ENCODE measurements around the gene TYW1.
"Not testable (repeated sequence)": the region's sequence is repeated elsewhere in the genome, so short reads cannot be mapped to it uniquely, and the experiment has no call there.

Gene TYW1

DNA sequence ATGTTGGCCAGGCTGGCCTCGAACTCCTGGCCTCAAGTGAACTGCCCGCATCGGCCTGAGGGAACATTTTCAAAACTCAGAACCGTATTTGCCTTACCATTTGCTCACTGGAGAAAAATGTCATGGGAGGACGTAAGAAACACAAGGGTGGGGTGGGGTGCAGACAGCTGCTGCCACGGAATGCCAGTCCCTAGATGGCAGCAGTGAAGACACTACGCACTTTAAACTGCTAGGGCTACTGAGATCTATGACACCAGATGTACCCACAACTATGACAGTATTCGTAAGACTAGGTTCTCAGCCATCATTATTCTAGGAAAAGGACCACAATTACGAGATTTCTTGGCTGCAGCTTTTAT, 2.0 kb upstream of the TYW1 start:
- DNase-seq (ENCODE audit: low spot score), result peak; percentile 71

DNA sequence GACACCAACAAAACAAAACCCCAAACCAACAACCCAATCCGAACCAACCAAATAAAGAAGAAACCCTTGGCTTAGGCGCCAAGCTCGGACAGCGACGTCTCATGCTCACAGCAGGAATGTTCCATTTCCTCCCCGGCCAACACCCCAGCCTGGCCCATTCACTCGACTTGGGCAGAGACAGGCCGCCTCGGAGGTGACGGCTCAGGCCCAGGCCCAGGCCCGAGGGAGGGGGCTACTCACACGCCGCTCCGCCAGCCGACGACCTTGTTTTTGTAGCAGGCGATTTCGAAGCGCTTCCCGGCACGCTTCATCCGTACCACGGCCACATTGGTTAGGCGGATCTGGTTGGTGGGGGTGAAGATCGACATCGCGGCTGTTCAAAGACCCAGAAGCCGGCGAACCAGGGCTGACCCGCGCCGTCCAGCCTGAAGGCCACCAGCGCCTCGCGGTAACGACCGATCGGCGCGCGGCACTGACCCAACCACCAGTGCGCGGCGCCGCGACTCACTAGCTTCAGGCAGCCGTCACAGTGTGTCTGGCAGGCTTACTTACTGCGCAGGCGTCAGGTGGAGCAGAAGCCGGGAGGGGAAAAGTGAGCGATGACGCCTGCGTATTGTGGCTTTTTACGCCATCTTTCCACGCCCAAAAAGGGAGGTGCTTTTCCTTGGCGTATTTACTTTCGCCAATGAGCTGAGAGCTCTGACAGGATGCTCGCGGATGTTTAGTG, 1.4 kb upstream of the TYW1 start, which contains the start of gene SBDS:
Gene SBDS, minus strand, starts transcription at position 537 of the 727 bp plus-strand sequence. Its CDS starts 169 bp downstream, at position 368.
- DNase-seq (ENCODE audit: low spot score), result peak; percentile 99

DNA sequence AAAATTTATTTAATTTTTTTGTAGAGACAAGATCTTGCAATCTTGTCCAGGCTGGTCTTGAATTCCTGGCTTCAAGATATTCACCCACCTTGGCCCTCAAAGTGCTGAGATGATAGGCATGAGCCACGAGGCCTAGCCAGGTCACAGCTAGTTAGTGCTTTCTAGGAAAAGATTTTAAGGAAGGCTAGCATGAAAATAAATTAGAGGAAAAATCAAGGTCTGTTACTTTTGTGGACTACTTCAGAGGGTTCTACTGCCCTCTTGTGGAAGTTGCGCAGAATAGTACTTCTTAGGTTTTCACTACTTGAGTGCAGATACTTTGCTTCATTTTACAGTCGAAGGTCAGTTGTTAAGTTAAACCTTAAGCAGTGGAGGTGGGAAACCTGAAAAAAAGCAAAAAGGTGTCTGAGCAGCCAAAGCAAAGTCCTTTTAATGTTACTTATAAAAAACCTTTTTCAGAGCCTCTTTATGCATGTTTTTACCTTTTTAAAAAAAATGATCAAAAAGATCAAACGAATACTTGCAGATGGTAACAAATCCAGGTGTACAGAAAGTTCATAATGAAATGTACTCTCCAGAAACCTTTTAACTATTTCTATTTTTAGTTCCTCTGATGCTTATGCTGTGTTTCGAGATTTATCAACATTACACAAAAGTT, 4.1 kb downstream of the TYW1 start:
- peak; percentile 66 for DNase-seq (ENCODE audit: low spot score)

DNA sequence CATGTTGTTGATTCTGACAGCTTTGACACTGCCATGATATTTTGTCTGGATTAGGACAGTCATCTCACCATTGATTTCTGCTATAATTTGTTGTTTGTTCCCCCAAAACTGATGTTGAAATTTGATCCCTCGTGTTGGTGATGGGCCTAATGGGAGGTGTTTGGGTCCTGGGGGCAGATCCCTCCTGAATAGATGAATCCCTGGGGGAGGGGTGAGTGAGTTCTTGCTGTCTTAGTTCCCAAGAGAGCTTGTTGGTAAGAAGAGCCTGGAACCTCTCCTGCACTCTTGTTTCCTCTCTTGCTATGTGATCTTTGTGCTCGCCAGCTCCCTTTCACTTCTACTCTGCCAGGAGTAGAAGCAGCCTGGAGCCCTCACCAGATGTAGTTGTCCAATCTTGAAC, 7.5 kb downstream of the TYW1 start:
- DNase-seq (ENCODE audit: low spot score), result not testable (repeated sequence)

DNA sequence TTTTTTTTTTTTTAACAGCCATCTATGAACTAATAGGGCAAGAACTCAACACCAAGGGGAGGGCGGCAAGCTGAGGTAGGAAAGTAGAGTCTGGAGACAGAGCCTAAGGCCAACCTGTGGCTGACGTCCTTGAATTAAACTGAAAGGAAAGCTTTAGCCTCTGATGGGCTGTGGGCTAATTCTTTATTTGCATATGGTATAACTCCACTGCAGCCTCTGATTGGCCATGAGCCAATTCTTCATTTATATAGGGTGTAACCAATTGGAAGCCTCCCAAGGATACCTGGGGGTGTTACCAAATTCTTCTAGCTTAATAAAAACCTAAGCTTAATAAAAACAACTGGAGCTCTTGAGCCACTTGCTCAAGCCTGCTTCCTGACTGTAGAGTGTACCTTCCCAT, 10.3 kb downstream of the TYW1 start:
- peak; percentile 48 for DNase-seq (ENCODE audit: low spot score)

DNA sequence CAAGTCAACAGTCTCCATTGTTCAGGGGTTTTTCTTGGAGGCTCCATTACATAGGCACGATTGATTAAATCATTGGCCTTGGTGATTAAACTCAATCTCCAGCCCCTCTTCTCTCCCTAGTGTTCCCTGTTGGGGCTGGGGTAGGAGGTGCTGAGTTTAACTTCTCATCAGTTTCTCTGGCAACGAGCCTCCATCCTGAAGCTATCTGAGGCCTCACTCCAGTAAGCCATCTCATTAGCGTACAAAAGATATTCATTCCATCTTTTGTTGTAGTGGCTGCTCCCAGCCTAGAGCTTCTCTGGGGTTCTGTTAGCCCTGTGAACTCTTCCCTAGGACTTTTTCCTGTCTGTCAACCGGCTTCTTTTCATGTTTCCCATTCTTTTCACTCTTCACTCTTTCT, 11.6 kb downstream of the TYW1 start:
- no peak for DNase-seq (ENCODE audit: low spot score)

DNA sequence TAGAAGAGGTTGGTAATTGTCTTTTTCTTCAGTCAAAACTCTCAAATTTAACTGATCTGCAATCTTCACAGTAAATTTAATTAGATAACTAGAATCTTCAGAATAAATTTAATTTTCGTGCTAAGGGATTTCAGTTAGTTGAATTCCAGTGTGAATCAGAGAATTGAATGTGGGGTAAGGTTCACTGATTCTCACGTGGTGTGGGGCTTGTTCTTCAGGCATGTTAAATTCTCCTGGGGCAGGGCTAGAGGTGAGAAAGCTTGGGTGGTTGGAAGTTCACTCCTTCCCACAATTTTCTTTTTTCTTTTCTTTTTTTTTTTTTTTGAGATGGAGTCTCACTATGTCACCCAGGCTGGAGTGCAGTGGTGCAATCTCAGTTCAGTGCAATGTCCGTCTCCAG, 13.0 kb downstream of the TYW1 start:
- DNase-seq (ENCODE audit: low spot score), result not testable (repeated sequence)

DNA sequence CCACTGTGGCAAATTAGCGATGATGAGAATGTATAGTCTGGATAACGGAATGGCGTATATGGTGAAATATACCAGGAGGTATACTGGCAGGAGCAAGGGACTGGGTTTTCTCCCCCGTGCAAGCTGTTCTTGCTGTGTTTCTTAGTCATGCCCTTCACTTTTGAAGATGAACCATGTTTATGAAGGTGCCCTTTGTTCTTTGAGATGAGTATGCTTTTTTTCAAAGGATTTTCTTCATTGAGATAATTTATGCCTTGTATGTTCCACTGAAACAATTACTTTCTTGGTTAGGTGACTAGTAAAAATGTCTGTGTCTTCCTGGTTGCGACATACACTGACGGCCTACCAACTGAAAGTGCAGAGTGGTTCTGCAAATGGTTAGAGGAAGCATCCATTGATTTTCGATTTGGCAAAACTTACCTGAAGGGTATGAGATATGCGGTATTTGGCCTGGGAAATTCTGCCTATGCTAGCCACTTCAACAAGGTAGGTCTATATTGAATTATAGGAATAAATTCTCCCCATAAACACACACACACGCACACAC, 17.5 kb downstream of the TYW1 start:
- not testable (repeated sequence) for DNase-seq (ENCODE audit: low spot score)

DNA sequence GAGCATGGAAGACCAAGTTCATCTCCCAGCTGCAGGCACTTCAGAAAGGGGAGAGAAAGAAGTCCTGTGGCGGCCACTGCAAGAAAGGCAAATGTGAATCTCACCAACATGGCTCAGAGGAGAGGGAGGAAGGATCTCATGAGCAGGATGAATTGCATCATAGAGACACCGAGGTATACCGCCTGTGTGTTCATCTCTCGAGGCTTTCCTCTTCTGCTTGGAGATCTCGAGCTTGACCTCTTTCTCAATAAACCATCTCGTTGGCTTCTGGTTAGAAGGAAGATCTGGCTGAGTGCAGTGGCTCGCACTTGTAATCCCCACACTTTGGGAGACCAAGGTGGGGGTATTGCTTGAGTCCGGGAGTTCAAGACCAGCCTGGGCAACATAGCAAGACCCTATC, 21.3 kb downstream of the TYW1 start:
- not testable (repeated sequence) for DNase-seq (ENCODE audit: low spot score)

DNA sequence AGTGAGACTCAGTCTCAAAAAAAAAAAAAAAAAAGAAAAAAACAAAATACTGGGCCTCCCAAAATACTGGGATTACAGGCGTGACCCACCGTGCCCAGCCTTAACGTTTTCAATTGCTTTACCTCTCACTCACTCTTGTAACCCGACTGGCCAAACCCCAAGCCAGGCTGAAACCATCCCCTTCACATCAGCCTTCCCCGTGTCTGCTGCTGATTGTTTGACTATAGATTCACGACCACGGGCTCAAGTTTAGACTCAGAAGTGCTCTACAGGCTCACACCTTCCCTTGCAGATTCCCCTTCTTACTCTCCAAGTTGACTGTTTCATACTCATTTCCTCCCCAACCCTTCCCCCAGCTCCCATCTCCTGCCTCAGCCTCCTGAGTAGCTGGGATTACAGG, 22.3 kb downstream of the TYW1 start:
- no peak for DNase-seq (ENCODE audit: low spot score)

DNA sequence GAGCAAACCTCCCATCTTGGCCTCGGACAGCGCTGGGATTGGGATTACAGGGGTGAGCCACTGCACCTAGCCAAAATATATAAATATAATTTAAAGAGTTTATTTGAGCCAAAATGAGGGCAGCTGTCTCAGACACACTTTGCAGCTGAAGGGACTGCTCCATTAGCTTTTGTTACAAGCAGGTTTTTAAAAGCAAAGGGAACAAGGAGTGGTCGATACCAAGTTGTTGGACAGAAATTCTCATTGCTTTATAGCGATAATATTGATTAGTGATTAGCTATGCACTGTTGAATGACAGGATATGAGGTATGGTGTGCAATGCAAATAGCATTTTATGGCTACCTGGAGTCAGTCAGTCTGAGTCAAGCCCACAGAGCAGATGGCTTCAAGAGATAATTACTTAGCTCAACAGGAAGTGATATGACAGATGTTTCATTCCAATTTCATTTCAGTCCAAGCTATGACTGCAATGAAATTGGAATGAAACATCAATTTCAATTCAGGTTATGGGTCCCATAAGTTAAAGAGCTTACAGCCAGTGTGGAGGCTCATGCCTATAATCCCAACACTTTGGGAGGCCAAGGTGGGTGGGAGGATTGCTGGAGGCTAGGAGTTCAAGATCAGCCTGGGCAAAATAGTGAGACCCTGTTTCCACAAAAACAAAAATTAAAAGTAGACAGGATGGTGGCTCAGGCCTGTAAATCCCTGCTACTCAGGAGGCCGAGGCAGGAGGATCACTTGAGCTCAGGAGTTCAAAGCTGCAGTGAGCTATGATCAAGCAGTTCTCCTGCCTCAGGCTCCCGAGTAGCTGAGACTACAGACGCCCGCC, 23.1 kb downstream of the TYW1 start:
- DNase-seq (ENCODE audit: low spot score), result peak; percentile 66

DNA sequence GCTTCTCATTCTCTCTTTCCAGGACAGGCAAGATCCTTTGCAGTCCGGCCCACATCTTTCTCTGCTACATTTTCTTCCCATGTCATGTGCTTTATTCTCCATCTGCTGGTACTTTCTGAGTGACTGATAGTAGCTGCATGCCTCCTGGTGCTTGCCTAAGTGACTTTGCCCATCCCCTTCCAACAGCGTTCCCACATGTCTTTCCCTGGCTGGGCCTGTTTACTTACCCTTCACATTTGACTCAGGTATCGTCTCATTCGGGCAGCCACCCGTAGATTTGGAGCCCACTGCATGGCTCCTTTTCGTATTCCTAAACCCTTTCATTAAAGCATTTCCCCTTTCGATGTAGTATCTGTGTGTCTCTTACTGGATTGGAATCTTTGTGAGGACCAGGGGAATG, 24.6 kb downstream of the TYW1 start:
- DNase-seq (ENCODE audit: low spot score), result no peak

DNA sequence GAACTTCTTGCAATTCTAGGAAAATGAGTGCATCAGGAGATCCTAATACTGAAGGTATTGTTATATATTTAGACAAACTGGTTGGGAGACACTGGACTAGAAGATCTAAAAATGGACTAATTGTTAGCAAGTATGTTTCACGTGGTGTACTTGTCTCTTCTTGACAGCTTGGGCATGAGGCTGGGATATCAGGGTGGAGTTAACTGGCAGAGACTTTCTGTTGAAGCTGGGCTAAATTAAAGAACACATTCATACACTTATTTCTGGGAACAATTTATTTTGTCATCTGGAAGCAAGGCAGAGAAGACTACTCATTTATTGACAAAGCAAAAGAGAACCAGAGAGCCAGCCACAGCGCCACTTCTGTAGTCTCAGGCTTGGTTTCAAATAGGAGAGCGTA, 25.9 kb downstream of the TYW1 start:
- peak; percentile 44 for DNase-seq (ENCODE audit: low spot score)

DNA sequence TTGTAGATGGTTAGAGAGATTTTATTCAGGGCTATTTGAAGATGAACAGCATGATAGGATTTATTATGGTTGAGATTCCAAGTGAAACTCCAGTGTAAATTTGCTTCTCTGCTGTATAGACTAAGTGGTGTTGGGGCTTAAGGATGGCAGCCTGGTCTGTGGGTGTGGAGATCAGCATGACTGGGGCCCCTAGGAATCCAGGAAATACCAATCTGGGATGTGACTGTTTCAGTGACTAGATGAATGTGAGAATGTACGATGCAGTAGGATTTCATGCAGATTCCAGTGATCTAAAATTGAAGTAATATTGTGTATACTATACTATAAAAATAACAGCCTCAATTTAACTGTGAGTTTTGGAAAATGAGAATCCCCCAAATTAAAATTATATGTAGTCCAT, 28.8 kb downstream of the TYW1 start:
- DNase-seq (ENCODE audit: low spot score), result not testable (repeated sequence)

DNA sequence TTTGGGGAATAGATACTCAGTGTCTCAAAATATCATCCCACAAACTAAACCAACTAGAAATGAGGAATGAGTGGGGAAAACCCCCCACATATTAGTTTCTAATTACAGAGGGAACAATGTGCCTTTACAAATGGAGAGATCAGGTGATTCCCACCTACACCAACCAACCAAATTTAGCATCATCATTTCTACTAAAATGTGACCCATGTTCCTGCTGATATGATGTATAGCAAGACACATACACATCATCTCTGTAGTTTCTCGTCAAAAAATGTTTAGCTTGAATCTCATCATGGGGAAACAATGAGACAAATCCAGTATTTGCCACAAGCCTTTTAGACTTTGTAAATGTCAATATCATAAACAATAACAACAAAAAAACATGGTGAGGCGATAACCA, 35.1 kb downstream of the TYW1 start:
- DNase-seq (ENCODE audit: low spot score), result not testable (repeated sequence)

DNA sequence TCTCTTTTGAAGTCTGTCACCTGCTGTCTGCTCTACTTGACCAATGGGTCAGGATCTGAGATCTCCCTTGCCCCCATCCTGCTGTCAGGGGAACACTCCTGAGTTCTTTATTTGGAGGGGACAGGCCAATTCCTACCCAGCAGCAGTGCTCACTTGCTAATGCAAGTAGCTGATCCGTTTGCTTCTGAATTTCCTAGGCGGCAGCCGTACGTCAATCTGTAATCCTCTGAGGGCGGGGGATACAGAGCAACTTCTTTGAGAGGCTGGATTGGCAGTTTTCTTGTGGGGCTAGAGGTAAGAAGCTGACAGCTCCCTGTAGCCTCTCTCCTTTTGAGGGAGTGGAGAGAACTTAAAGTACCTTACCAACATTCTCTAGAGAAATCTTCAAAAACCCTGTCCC, 36.6 kb downstream of the TYW1 start:
- DNase-seq (ENCODE audit: low spot score), result no peak

DNA sequence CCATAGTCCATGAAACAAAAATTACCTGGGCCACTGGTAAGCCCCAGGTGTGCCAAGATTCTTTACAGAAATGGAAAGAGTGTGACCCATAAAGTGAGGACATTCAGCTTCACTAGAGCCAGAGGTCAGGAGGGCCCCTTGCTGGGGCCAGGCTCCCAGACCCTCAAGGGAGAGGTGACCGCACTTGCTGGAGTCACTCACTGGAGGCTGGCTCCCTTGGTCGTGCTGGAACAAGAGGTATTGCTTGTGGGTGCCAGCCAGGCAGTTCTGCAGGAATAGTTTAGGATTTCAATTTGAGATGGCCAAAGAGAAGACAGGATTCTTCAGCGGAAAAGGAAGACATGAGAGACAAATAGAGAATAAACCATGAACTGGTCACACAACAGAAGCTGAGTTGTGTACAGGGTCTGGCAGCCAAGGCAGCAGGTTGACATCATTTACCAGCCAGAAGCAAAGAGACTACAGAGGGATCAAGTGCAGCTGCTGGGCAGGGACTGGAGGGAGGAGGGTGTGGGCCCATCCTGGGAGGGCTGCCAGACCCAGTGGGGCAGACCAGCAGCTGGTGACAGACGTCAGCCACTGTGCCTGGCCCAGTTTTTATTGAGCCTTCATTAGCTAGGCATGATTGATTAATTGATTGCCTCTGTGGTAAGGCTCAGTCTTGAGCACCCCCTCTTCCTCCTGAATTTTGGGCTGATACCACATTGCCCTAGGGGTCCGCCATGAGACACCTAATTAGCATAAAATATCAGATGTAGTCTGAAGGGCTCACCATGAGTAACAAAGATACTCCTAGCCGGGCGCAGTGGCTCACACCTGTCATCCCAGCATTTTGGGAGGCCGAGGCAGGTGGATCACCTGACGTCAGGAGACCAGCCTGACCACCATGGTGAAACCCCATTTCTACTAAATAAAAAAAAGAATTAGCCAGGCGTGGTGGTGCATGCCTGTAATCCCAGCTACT, 40.1 kb downstream of the TYW1 start:
- peak; percentile 32 for DNase-seq (ENCODE audit: low spot score)

DNA sequence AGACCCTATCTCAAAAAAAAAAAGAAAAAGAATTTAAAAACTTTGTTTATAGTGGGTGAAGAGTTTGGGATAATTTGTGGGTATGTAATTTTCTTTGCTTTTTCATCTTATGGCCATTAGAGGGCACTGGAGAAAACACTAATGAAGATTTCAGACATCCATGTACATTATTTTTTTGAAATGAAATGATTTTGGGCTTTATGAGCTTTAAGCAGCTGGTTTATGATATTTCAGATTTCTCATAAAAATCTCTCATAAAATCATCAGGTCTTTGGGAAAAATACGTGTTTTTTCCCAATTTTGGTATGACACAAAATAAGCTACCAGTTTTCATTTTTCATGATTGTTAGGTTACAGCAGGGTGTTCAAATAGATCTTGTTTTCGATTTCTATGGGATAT, 44.2 kb downstream of the TYW1 start:
- peak; percentile 30 for DNase-seq (ENCODE audit: low spot score)

DNA sequence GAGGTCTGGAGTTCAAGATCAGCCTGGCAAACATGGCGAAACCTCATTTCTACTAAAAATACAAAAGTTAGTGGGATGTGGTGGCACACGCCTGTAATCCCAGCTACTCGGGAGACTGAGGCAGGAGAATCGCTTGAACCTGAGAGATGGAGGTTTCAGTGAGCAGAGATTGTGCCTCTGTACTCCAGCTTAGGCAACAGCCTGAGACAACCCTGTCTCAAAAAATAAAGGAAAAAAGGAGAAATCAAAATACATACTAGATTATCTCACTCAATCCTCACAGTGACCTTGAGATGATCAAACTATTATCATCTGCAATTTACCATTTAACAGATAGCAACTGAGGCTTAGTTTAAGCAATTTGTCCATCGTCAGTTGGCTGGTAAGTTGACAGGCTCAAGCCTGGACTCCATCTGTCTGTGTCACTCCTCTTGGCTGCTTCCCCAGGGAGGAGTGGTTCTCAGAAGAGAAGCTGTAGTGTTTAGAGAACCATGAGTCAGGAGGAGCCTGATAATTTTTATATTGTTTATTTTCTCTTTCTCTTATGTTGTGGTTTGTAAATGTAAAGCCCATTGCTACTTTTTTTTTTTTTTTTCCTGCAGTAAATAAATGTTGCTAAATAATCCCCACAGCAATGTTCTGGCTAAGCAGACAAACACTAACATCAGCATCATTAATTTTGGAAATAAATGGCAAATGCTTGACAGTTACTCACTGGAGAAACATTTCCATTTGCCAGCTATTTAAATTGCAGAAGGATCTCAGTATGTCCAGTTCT, 46.3 kb downstream of the TYW1 start:
- DNase-seq (ENCODE audit: low spot score), result peak; percentile 83

DNA sequence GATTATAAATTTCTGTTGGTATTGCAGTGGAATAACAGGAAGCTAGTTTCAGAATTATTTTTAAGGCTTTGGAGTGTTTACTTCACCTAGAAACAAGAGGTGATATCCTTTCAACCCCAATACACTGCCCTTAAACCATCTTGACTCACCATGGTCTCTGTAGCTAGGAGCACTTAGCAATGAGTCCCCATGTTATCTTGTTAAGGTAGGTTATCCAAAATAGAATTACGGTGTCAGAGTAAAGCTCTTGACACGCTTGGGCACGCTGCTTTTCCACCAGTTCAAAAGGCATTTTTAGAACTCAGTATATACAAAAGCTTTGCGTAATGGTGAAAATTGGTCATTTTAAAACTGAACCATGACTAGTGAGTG, 46.9 kb downstream of the TYW1 start:
- DNase-seq (ENCODE audit: low spot score), result peak; percentile 18

Measured in hematopoietic multipotent progenitor cell treated with erythropoietin and hydrocortisone succinate and interleukin-3 and kit ligand, for 17 days (in vitro differentiated cells).